Esophagus muscularis mucosa (tissue), 4 donors: ENCODE results near the gene BAMBI. TPM values are rescaled to one million over a fixed set of nuclear protein-coding genes. Genes with fewer than 3 reads are reported as not detected.
A peak's percentile ranks its signal among the peaks of the same experiment; 100 is the strongest.

Source experiments
- DNase-seq: peaks from one replicate; pipeline ENCODE4 v3.0.0-alpha.2; 2017; ENCODE audit errors: extremely low spot score
- H3K27ac ChIP-seq, 4 donors: fragments of 200-600 bp; sonication (generic); replicated peaks in 1 of 4; 1 replicate in 3 of 4; 2 replicates in 1 of 4; pipeline ENCODE4 v1.5.1; 2016 to 2019; ENCODE audit warnings: mild to moderate bottlenecking in 1 of 4
- H3K27me3 ChIP-seq, 4 donors: fragments of 200-600 bp; sonication (generic); one replicate each; pipeline versions ENCODE4 v1.5.1 to v1.6.0; 2016 to 2019
- H3K36me3 ChIP-seq, 4 donors: fragments of 200-600 bp; sonication (generic); one replicate each; pipeline ENCODE4 v1.5.1; 2016 to 2019
- H3K4me1 ChIP-seq, 4 donors: fragments of 200-600 bp; sonication (generic); one replicate each; pipeline ENCODE4 v1.5.1; 2016 to 2019
- H3K4me3 ChIP-seq, 4 donors: fragments of 200-600 bp; sonication (generic); 1 replicate in 2 of 4; 2 replicates in 2 of 4; pipeline ENCODE4 v1.5.1; 2016 to 2019; ENCODE audit warnings: mild to moderate bottlenecking in 4 of 4, moderate library complexity in 1 of 4
- H3K9me3 ChIP-seq, 4 donors: fragments of 200-600 bp; sonication (generic); 1 replicate in 3 of 4; 2 replicates in 1 of 4; pipeline ENCODE4 v1.5.1; 2016 to 2019
- EP300 ChIP-seq: sonication (generic); formaldehyde crosslinking; IDR thresholded peaks from one replicate; pipeline ENCODE4 v1.6.1; 2017; ENCODE audit warnings: antibody characterized with exemption
- POLR2A ChIP-seq: fragments of 450-650 bp; IDR thresholded peaks from one replicate; pipeline ENCODE4 v1.6.1; 2017; ENCODE audit warnings: antibody characterized with exemption, moderate library complexity, mild to moderate bottlenecking, low read depth
- POLR2AphosphoS5 ChIP-seq, 2 donors: sonication (generic); formaldehyde crosslinking; IDR thresholded peaks; one replicate each; pipeline ENCODE4 v1.6.1; 2017; ENCODE audit warnings: antibody characterized with exemption in 2 of 2
- WGBS: methylation state at CpG from one replicate; pipeline ENCODE4 v1.1.5; 2018; 5-methylcytosine and 5-hydroxymethylcytosine counted together
- intact Hi-C: fragments of 100-400 bp; cut with DNase I; formaldehyde crosslinking; loops from one replicate; pipeline ENCODE4 v1.15.1; 2023
- total RNA-seq, 4 donors: library from RNA; depleted of rRNA; stranded (reverse); fragments of >200 nt; gene quantifications; one replicate each; pipeline versions ENCODE4 v1.1.0 to v1.2.1, GENCODE V29; 2016
- TF ChIP-seq, protein P1 (sequence below), 3 experiments: fragments of 200-600 bp in 2 of 3; fragments of 450-650 bp in 1 of 3; sonication (generic) in 2 of 3; IDR thresholded peaks; one replicate each; pipeline ENCODE4 v1.5.1; 2017 to 2019; ENCODE audit warnings: antibody characterized with exemption in 3 of 3, mild to moderate bottlenecking in 2 of 3, moderate library complexity in 1 of 3

BAMBI gene
- total RNA-seq, 4 donors from 2014 or later, result 6.2 to 8.4 (median 8.1) TPM

GRCh38 chr10:28717656-28718201 is 40.4 kb downstream of the BAMBI start:
- Histone ChIP-seq H3K4me3 (no peak overlapping the region), H3K27ac (no peak overlapping the region), H3K9me3 (no peaks in the 10 kb centered on the region), H3K4me1 (peaks cover 7 to 14% (median 13%) of the 10 kb centered on the region in 4 donors), H3K27me3 (peaks cover 0 to 32% (median 0%) of the 10 kb centered on the region in 4 donors), H3K36me3 (no peaks in the 10 kb centered on the region)
- intact Hi-C loops, result no loop called here
- DNase-seq, result no peak
- WGBS, result 85% methylated on average over 3 of the region's 3 CpGs
- no peak for TF ChIP-seq POLR2A

GRCh38 chr10:28719789-28720436 is 42.6 kb downstream of the BAMBI start:
- Histone ChIP-seq H3K4me1 (peaks cover 7 to 15% (median 13%) of the 10 kb centered on the region in 4 donors), H3K36me3 (no peaks in the 10 kb centered on the region), H3K27ac (no peak overlapping the region), H3K4me3 (no peak overlapping the region), H3K9me3 (no peaks in the 10 kb centered on the region), H3K27me3 (peaks cover 0 to 42% (median 0%) of the 10 kb centered on the region in 4 donors)
- intact Hi-C loops, result no loop called here
- 66% methylated on average over 8 of the region's 8 CpGs for WGBS
- TF ChIP-seq EP300, result no peak
- TF ChIP-seq POLR2A, result no peak
- TF ChIP-seq, protein P1, sequence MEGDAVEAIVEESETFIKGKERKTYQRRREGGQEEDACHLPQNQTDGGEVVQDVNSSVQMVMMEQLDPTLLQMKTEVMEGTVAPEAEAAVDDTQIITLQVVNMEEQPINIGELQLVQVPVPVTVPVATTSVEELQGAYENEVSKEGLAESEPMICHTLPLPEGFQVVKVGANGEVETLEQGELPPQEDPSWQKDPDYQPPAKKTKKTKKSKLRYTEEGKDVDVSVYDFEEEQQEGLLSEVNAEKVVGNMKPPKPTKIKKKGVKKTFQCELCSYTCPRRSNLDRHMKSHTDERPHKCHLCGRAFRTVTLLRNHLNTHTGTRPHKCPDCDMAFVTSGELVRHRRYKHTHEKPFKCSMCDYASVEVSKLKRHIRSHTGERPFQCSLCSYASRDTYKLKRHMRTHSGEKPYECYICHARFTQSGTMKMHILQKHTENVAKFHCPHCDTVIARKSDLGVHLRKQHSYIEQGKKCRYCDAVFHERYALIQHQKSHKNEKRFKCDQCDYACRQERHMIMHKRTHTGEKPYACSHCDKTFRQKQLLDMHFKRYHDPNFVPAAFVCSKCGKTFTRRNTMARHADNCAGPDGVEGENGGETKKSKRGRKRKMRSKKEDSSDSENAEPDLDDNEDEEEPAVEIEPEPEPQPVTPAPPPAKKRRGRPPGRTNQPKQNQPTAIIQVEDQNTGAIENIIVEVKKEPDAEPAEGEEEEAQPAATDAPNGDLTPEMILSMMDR (IDR thresholded peaks at IDR 0.05), result no peak
- TF ChIP-seq POLR2AphosphoS5 (IDR thresholded peaks at IDR 0.05), result no peak
- DNase-seq, result no peak

- H3K4me1 ChIP-seq, result peaks cover 7 to 15% (median 13%) of the 10 kb centered on the region in 4 donors
- H3K27me3 ChIP-seq, result peaks cover 0 to 45% (median 0%) of the 10 kb centered on the region in 4 donors
- WGBS, result 65% methylated on average over 11 of the region's 11 CpGs
- intact Hi-C loops, result no loop called here
- H3K9me3 ChIP-seq, result no peaks in the 10 kb centered on the region
- H3K4me3 ChIP-seq, result peak overlapping the region in 3 of 4 donors; percentile 41 to 47 (median 45)
- DNase-seq, result no peak
- H3K27ac ChIP-seq, result no peak overlapping the region
- no peaks in the 10 kb centered on the region for H3K36me3 ChIP-seq
- TF ChIP-seq POLR2A, result no peak
- TF ChIP-seq, protein P1 (IDR thresholded peaks at IDR 0.05), result no peak
- TF ChIP-seq EP300, result no peak
Observed at GRCh38 chr10:28721318-28721951, 44.1 kb downstream of the BAMBI start.

- no peak overlapping the region for H3K27ac ChIP-seq
- H3K36me3 ChIP-seq, result no peaks in the 10 kb centered on the region
- no peaks in the 10 kb centered on the region for H3K9me3 ChIP-seq
- H3K4me3 ChIP-seq, result peak overlapping the region; percentile 41 to 59 (median 46)
- intact Hi-C loops, result no loop called here
- no peak for DNase-seq
- peaks cover 7 to 15% (median 13%) of the 10 kb centered on the region in 4 donors for H3K4me1 ChIP-seq
- H3K27me3 ChIP-seq, result peaks cover 0 to 45% (median 0%) of the 10 kb centered on the region in 4 donors
- no peak for TF ChIP-seq POLR2AphosphoS5 (IDR thresholded peaks at IDR 0.05)
- TF ChIP-seq POLR2A, result no peak
- TF ChIP-seq, protein P1 (IDR thresholded peaks at IDR 0.05), result no peak
- TF ChIP-seq EP300, result no peak
- WGBS, result 5% methylated on average over 26 of the region's 46 CpGs
Observed at GRCh38 chr10:28722065-28722803, 44.9 kb downstream of the BAMBI start.

DNA sequence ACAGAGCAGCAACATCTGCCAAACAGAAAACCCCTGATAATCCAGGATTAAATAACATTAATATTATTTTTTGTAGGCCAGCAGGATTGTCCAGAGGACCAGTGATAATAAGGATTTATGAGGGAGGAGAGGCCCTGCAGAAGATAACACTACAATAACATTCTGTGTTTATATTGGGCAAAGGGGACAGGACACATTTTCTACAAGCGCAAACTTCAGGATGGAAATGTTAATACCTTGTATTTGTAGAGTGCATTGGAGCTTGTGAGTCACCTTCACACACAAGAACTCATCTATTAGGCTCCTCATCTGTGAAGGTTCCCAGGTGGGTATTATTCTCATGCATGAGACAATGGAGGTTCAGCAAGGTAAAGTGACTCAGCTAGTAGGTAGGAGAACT is 51.0 kb downstream of the BAMBI start:
- WGBS, result 100% methylated on average over 1 of the region's 1 CpG
- DNase-seq, result no peak
- no peak overlapping the region for H3K27ac ChIP-seq
- H3K4me3 ChIP-seq, result no peak overlapping the region
- peaks cover 0 to 7% (median 0%) of the 10 kb centered on the region in 4 donors for H3K27me3 ChIP-seq
- no peaks in the 10 kb centered on the region for H3K9me3 ChIP-seq
- no peak for TF ChIP-seq POLR2AphosphoS5 (IDR thresholded peaks at IDR 0.05)
- TF ChIP-seq EP300, result no peak
- TF ChIP-seq, protein P1 (IDR thresholded peaks at IDR 0.05), result no peak
- TF ChIP-seq POLR2A, result no peak
- intact Hi-C loops, result no loop called here
- no peaks in the 10 kb centered on the region for H3K36me3 ChIP-seq
- H3K4me1 ChIP-seq, result no peaks in the 10 kb centered on the region
